ENCODE data around the gene POU6F2.
A peak's percentile ranks its signal among the peaks of the same experiment; 100 is the strongest.

POU6F2 gene

GRCh38 chr7:39402034-39402433 is 424.3 kb downstream of the POU6F2 start:
- no peak for DNase-seq (ENCODE audit: low spot score)

- DNase-seq (ENCODE audit: low spot score): no peak
These were observed 427.2 kb downstream of the POU6F2 start for GRCh38 chr7:39404907-39405306.

GRCh38 chr7:39405581-39405980 is 427.9 kb downstream of the POU6F2 start:
- DNase-seq (ENCODE audit: low spot score): no peak

GRCh38 chr7:39406467-39406866 is 428.8 kb downstream of the POU6F2 start:
- no peak for DNase-seq (ENCODE audit: low spot score)

GRCh38 chr7:39407137-39407536 is 429.4 kb downstream of the POU6F2 start:
- no peak for DNase-seq (ENCODE audit: low spot score)

GRCh38 chr7:39407723-39408122 is 430.0 kb downstream of the POU6F2 start:
- no peak for DNase-seq (ENCODE audit: low spot score)

- DNase-seq (ENCODE audit: low spot score): no peak
These were observed 431.2 kb downstream of the POU6F2 start for GRCh38 chr7:39408906-39409305.

- DNase-seq (ENCODE audit: low spot score): no peak
These were observed 432.9 kb downstream of the POU6F2 start for GRCh38 chr7:39410582-39410981.

- no peak for DNase-seq (ENCODE audit: low spot score)
These were observed 436.0 kb downstream of the POU6F2 start for GRCh38 chr7:39413636-39414223.

GRCh38 chr7:39414224-39415035 is 436.7 kb downstream of the POU6F2 start:
- peak; percentile 76 for DNase-seq (ENCODE audit: low spot score)

- DNase-seq (ENCODE audit: low spot score): no peak
These were observed 437.5 kb downstream of the POU6F2 start for GRCh38 chr7:39415091-39415787.

- no peak for DNase-seq (ENCODE audit: low spot score)
These were observed 439.2 kb downstream of the POU6F2 start for GRCh38 chr7:39416866-39417265.

- DNase-seq (ENCODE audit: low spot score): no peak
These were observed 439.9 kb downstream of the POU6F2 start for GRCh38 chr7:39417642-39418041.

GRCh38 chr7:39421251-39421650 is 443.5 kb downstream of the POU6F2 start:
- no peak for DNase-seq (ENCODE audit: low spot score)

GRCh38 chr7:39421661-39422060 is 444.0 kb downstream of the POU6F2 start:
- no peak for DNase-seq (ENCODE audit: low spot score)

- no peak for DNase-seq (ENCODE audit: low spot score)
These were observed 450.5 kb downstream of the POU6F2 start for GRCh38 chr7:39428221-39428620.

- DNase-seq (ENCODE audit: low spot score): no peak
These were observed 451.7 kb downstream of the POU6F2 start for GRCh38 chr7:39429421-39429820.

- DNase-seq (ENCODE audit: low spot score): no peak
These were observed 452.7 kb downstream of the POU6F2 start for GRCh38 chr7:39430441-39430840.

- no peak for DNase-seq (ENCODE audit: low spot score)
These were observed 453.4 kb downstream of the POU6F2 start for GRCh38 chr7:39430909-39431641.

- DNase-seq (ENCODE audit: low spot score): no peak
These were observed 454.7 kb downstream of the POU6F2 start for GRCh38 chr7:39432368-39432767.

- DNase-seq (ENCODE audit: low spot score): no peak
These were observed 455.2 kb downstream of the POU6F2 start for GRCh38 chr7:39432807-39433416.

GRCh38 chr7:39433550-39433949 is 455.8 kb downstream of the POU6F2 start:
- DNase-seq (ENCODE audit: low spot score): no peak

All from left forelimb (tissue), 1 donor.